ENCODE measurements around the gene COQ3.
A peak's percentile ranks its signal among the peaks of the same experiment; 100 is the strongest.

COQ3 gene

DNA sequence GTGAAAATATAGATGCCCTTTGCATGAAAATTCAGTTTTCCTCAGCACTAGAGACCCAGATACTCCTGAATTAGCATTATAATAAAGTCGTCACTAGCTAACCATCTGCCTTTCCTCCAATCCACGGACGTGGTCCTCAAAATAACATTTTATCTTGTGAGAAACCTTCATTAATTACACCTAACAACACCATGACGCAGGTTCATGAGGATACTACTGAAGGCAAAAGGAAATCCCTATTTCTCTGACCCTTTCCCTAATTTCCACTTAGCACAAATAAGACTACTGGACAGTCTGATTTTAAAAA, 32.4 kb upstream of the COQ3 start:
- peaks cover 54% of the 10 kb centered on the region for H3K36me3 ChIP-seq (ENCODE audit: insufficient read depth, low read length)

DNA sequence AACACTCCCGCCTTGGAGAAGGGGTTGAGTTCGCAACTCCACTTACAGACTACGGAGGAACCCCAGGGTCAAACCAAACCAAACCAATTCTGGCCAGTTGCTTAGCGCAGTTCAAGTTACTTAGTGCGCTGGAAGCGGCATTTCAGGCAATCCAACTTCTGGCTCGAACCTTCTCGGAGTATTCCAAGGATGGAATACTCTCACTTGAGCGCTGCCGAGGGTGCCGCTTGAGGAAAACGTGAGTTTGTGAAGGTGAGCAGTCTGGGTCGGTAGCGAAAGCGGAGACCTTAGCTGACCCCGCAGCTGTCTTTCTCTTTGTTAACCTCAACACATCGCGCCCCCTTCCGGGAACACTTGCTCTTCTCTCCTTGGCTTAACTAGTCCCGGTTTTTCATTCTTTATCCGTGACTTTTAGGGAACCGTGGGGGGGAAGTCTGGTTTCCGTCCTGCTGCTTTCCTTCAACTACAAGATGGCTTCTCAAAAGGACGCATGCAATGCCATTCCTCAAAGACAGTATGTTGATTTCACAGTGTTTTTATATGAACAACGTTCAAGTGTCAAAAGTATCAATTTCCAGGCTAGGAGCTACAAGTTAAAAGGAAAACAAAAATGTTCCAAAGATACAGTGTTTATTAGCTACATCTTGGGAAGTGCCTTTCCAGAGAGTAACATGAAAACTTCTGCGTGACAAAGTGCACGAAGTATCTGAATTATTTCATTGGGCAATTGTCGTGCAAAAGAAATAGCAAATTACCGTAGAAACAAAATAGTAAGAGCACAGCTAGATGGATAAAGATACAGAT, 31.9 kb upstream of the COQ3 start:
- peak overlapping the region; percentile 60; the same call in 1 of the 2 replicates for H2AFZ ChIP-seq (ENCODE audit: low read length)
- no peaks in the 10 kb centered on the region for H3K9me2 ChIP-seq (ENCODE audit: low read depth, low read length)
- H3K27ac ChIP-seq (ENCODE audit: low read depth, low read length, poor library complexity, severe bottlenecking): peak overlapping the region; percentile 96
- H3K9me3 ChIP-seq (ENCODE audit: low read length): no peaks in the 10 kb centered on the region
- H3K9ac ChIP-seq (ENCODE audit: low read length): peak overlapping the region; percentile 99
- TF ChIP-seq EZH2 (IDR thresholded peaks at IDR 0.05; ENCODE audit: borderline replicate concordance, low read length) (no peak), CTCF (IDR thresholded peaks at IDR 0.05; ENCODE audit: low read length) (peak; percentile 61)
- peaks cover 55% of the 10 kb centered on the region for H3K36me3 ChIP-seq (ENCODE audit: insufficient read depth, low read length)
- no peaks in the 10 kb centered on the region for H3K27me3 ChIP-seq (ENCODE audit: insufficient read depth, low read length)
- H3K4me3 ChIP-seq (ENCODE audit: low read depth, low read length, poor library complexity, severe bottlenecking): peak overlapping the region; percentile 98
- peaks cover 51% of the 10 kb centered on the region for H3K4me1 ChIP-seq (ENCODE audit: insufficient read depth, low read length, severe bottlenecking)
- H3K4me2 ChIP-seq (ENCODE audit: low read length): peak overlapping the region; percentile 70
- H3K79me2 ChIP-seq (ENCODE audit: insufficient read depth, low read length): peaks cover 44% of the 10 kb centered on the region
- H3F3A ChIP-seq (ENCODE audit: insufficient read depth, low read length): no peaks in the 10 kb centered on the region
- H4K20me1 ChIP-seq (ENCODE audit: insufficient read depth, low read length): peaks cover 10% of the 10 kb centered on the region

More for the DNA sequence above, 32.4 kb upstream of the COQ3 start:
- Histone ChIP-seq H3K9ac (ENCODE audit: low read length) (peak overlapping the region; percentile 99), H3F3A (ENCODE audit: insufficient read depth, low read length) (no peaks in the 10 kb centered on the region), H3K4me2 (ENCODE audit: low read length) (peak overlapping the region; percentile 70), H3K27me3 (ENCODE audit: insufficient read depth, low read length) (no peaks in the 10 kb centered on the region), H3K79me2 (ENCODE audit: insufficient read depth, low read length) (peaks cover 39% of the 10 kb centered on the region), H4K20me1 (ENCODE audit: insufficient read depth, low read length) (peaks cover 8% of the 10 kb centered on the region), H3K4me3 (ENCODE audit: low read depth, low read length, poor library complexity, severe bottlenecking) (peak overlapping the region; percentile 98), H3K9me2 (ENCODE audit: low read depth, low read length) (no peaks in the 10 kb centered on the region), H2AFZ (ENCODE audit: low read length) (no peak overlapping the region), H3K4me1 (ENCODE audit: insufficient read depth, low read length, severe bottlenecking) (peaks cover 46% of the 10 kb centered on the region), H3K27ac (ENCODE audit: low read depth, low read length, poor library complexity, severe bottlenecking) (peak overlapping the region; percentile 96), H3K9me3 (ENCODE audit: low read length) (no peaks in the 10 kb centered on the region)
- TF ChIP-seq CTCF (IDR thresholded peaks at IDR 0.05; ENCODE audit: low read length) (no peak), EZH2 (IDR thresholded peaks at IDR 0.05; ENCODE audit: borderline replicate concordance, low read length) (no peak)

DNA sequence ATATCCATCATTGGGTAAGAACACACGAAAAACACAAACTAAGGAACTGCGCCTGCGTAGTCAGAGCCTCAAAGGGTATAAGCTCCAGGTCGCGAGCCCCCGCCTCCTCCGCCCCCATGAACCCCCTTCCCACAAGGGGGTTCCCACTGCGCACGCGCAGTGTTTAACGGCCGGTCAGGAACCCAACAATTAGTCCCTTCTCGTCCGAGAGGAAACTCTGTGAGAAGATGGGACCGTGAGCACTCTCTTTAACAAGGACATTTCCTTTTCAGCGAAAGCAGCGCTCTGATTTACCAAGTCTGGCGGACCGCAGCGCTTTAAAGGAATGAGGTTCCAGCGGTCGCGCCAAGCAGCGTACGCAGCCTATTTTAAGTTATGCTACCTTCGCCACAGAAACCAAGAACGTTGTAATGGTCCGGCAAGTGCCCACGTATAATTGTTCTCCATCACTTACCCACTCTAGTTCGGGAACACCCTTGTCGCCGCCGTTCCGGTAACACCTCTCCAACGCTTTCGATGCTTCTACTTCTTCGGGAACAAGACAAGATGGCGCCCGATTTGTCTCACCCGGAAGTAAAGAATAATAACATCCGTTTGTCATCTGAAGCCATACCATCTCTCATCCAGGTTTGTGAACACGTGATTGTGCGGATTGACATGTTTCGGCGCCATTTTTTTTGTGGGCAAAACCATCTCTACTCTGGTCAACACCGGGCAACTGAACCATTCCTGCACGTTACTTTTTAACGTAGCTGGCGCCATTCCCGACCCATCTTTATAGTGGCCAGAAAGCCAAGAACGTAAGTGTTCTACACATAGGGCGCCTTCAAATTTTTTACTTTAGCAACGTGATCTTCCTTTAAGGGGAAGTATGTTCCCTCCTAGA, 31.0 kb upstream of the COQ3 start, which contains the start of gene PNISR:
Gene PNISR (minus strand): TSS at position 548 of the 886 bp plus-strand sequence. CDS start 10,649 bp downstream, outside the sequence.
- Histone ChIP-seq H3K79me2 (ENCODE audit: insufficient read depth, low read length) (peaks cover 53% of the 10 kb centered on the region), H3K4me1 (ENCODE audit: insufficient read depth, low read length, severe bottlenecking) (peaks cover 60% of the 10 kb centered on the region), H3K27me3 (ENCODE audit: insufficient read depth, low read length) (no peaks in the 10 kb centered on the region), H3K9me3 (ENCODE audit: low read length) (no peaks in the 10 kb centered on the region), H3K9ac (ENCODE audit: low read length) (peak within 1 kb of the TSS; percentile 99), H3F3A (ENCODE audit: insufficient read depth, low read length) (no peaks in the 10 kb centered on the region), H3K4me3 (ENCODE audit: low read depth, low read length, poor library complexity, severe bottlenecking) (peak within 1 kb of the TSS; percentile 98), H2AFZ (ENCODE audit: low read length) (peak within 1 kb of the TSS; percentile 60; the same call in 1 of the 2 replicates), H3K27ac (ENCODE audit: low read depth, low read length, poor library complexity, severe bottlenecking) (peak within 1 kb of the TSS; percentile 96), H4K20me1 (ENCODE audit: insufficient read depth, low read length) (peaks cover 10% of the 10 kb centered on the region), H3K4me2 (ENCODE audit: low read length) (peak within 1 kb of the TSS; percentile 95), H3K9me2 (ENCODE audit: low read depth, low read length) (no peaks in the 10 kb centered on the region), H3K36me3 (ENCODE audit: insufficient read depth, low read length) (peaks cover 58% of the 10 kb centered on the region)
- TF ChIP-seq EZH2 (IDR thresholded peaks at IDR 0.05; ENCODE audit: borderline replicate concordance, low read length) (no peak), CTCF (IDR thresholded peaks at IDR 0.05; ENCODE audit: low read length) (no peak)

Measured in OCI-LY1 (cell line).